Measurements from ENCODE around the gene GRID1. TPM values are rescaled to one million over a fixed set of nuclear protein-coding genes. Genes with fewer than 3 reads are reported as not detected.

GRID1 gene
- total RNA-seq, 1 donor from 2014 or later, result 9.2 TPM

GRCh38 chr10:86205306-86206239, 161.0 kb downstream of the GRID1 start:
- no peak for TF ChIP-seq CTCF (conservative IDR thresholded peaks at IDR 0.05)
- DNase-seq (ENCODE audit: extremely low spot score, unreplicated experiment), result no peak
- H3K27ac Mint-ChIP-seq, result no peak overlapping the region
- no peak overlapping the region for H3K4me3 Mint-ChIP-seq
- H3K9me3 Mint-ChIP-seq, result no peaks in the 10 kb centered on the region
- no peaks in the 10 kb centered on the region for H3K36me3 Mint-ChIP-seq
- H3K4me1 Mint-ChIP-seq (ENCODE audit: unreplicated experiment), result no peaks in the 10 kb centered on the region
- peaks cover 13% of the 10 kb centered on the region for H3K27me3 Mint-ChIP-seq

DNA sequence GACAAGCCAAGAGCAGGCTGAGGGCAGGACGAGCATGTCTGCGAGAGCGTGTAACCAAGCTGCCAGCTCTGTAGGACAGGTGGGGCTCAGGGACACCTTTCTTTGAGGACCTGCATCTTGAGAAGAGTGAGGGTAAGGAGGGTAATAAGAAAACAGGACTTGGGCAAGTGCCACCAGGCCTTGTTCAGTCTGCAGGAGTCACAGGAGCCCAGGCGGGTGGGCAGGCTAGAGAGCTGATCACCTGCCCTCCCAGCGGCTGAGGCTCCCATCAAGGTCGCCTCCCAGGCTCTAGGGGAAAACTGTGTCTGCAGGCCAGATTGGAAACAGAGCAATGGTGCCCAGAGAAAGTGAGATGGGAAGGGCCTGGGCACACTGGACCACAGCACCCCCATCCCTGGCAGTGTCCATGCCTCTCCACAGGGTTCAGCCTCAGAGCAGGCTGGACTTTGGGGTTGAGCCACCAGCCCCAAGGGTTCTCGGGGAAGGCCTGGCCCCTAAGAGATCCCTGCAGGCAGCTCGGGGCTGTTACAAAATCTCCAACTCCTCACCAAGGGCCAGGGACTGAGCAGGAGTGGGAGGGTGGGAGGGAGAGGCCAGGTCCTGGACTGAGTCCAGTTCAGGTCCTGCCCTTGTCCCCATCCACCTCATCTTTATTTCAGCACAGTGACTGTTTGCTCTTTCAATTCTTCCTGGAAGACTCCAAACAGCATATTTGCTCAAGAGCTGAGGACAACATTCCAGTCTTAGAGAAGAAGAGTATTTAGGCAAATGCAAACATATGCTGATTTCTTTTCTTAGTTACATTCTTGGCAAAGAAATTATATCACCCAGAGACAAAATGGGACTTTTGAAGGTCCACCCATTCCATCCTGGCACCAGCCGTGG, 161.9 kb downstream of the GRID1 start:
- Mint-ChIP-seq H3K4me1 (ENCODE audit: unreplicated experiment) (no peaks in the 10 kb centered on the region), H3K9me3 (no peaks in the 10 kb centered on the region), H3K27me3 (peaks cover 17% of the 10 kb centered on the region), H3K36me3 (no peaks in the 10 kb centered on the region), H3K4me3 (no peak overlapping the region), H3K27ac (no peak overlapping the region)
- no peak for DNase-seq (ENCODE audit: extremely low spot score, unreplicated experiment)
- no peak for TF ChIP-seq CTCF (conservative IDR thresholded peaks at IDR 0.05)

DNA sequence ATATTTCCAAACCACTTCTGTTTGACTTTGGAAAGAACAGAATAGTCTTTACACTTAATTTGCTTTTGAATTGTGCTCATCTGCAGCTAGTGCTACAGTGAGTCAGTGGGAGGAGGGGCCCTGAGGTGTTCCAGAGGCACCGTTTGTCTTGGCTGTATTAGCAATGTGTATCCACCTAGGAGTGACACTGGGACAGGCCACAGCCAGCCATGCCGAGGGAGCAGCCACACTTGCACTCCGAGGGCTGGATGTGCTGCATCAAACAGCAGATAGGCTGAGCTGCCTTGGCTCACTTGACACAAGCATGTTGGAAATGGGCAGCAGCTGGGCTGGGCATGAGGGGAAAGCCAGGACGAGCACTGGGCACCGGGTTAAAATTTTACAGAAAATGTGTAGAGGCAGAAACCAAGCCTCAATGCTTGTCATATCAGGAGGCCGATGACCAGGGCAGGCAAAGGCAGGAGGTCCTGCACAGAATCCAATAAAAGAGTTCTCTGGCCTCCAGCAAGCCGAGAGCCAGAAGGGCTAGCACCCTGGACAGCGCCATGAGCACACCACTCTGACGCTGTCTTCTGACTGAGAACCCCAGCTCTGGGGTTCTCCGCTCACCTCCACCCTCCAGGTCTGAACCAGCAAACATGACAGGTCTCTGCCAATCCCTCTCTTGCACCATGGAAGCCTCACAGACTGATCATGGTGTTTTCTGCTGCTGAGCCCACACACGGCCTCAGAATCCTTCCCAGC, 163.3 kb downstream of the GRID1 start:
- Mint-ChIP-seq H3K36me3 (no peaks in the 10 kb centered on the region), H3K4me1 (ENCODE audit: unreplicated experiment) (no peaks in the 10 kb centered on the region), H3K4me3 (no peak overlapping the region), H3K9me3 (no peaks in the 10 kb centered on the region), H3K27ac (no peak overlapping the region), H3K27me3 (peaks cover 16% of the 10 kb centered on the region)
- no peak for DNase-seq (ENCODE audit: extremely low spot score, unreplicated experiment)
- TF ChIP-seq CTCF (conservative IDR thresholded peaks at IDR 0.05), result no peak

DNA sequence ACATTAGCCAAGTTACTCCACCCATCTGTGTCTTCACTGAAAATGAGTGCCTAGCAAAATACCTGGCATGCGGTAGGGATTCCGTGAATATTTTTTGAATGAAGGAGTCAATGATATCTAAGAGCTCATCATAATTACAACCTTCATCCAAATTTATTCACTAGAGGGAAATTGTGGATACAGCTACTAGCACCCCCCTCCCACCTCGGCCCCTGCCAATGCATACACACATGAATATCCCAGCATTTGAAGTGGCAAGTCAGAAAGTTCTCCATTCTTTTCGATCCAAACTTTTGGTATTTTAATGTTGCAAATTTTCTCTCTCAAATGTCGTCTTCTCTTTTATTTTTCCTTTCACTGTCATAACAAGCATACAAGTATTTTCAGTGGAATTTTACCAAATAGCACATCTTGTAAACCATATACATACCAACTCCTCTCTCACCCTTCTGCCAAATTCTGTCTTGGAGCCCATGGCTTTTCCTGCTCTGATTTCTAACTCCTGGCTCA, 164.3 kb downstream of the GRID1 start:
- no peak for DNase-seq (ENCODE audit: extremely low spot score, unreplicated experiment)
- no peaks in the 10 kb centered on the region for H3K4me1 Mint-ChIP-seq (ENCODE audit: unreplicated experiment)
- H3K36me3 Mint-ChIP-seq, result no peaks in the 10 kb centered on the region
- no peaks in the 10 kb centered on the region for H3K9me3 Mint-ChIP-seq
- H3K27ac Mint-ChIP-seq, result no peak overlapping the region
- H3K4me3 Mint-ChIP-seq, result no peak overlapping the region
- TF ChIP-seq CTCF (conservative IDR thresholded peaks at IDR 0.05), result no peak
- peaks cover 22% of the 10 kb centered on the region for H3K27me3 Mint-ChIP-seq

GRCh38 chr10:86200867-86201266, 165.7 kb downstream of the GRID1 start:
- no peak for TF ChIP-seq CTCF (conservative IDR thresholded peaks at IDR 0.05)

More at GRCh38 chr10:86200867-86201266, 165.7 kb downstream of the GRID1 start:
- no peak overlapping the region for H3K27ac Mint-ChIP-seq
- no peak overlapping the region for H3K4me3 Mint-ChIP-seq
- DNase-seq (ENCODE audit: extremely low spot score, unreplicated experiment), result no peak
- no peaks in the 10 kb centered on the region for H3K9me3 Mint-ChIP-seq
- no peaks in the 10 kb centered on the region for H3K4me1 Mint-ChIP-seq (ENCODE audit: unreplicated experiment)
- peaks cover 31% of the 10 kb centered on the region for H3K27me3 Mint-ChIP-seq
- H3K36me3 Mint-ChIP-seq, result no peaks in the 10 kb centered on the region

Data from type B pancreatic cell (in vitro differentiated cells).